HepG2 (cell line): ENCODE data around the gene HSD3B7. TPM values are rescaled to one million over a fixed set of nuclear protein-coding genes. Genes with fewer than 3 reads are reported as not detected.

Experiments
- ARID5B ChIP-seq: IDR thresholded peaks from 2 replicates; pipeline ENCODE4 v1.4.0; 2020; ENCODE audit warnings: mild to moderate bottlenecking, missing genetic modification reagents
- CAMTA2 ChIP-seq: sonication (generic); formaldehyde crosslinking; IDR thresholded peaks from 2 replicates; pipeline ENCODE4 v1.4.0; 2020; ENCODE audit warnings: mild to moderate bottlenecking, missing genetic modification reagents, borderline replicate concordance
- DPF2 ChIP-seq: sonication (generic); formaldehyde crosslinking; IDR thresholded peaks from 2 replicates; pipeline ENCODE4 v1.4.0; 2020; ENCODE audit warnings: mild to moderate bottlenecking, low read depth, missing genetic modification reagents, borderline replicate concordance
- FOSL2 ChIP-seq: sonication (generic); formaldehyde crosslinking; IDR thresholded peaks from 2 replicates; pipeline ENCODE4 v1.4.0; 2020; ENCODE audit warnings: missing genetic modification reagents
- FOXA1 ChIP-seq, 2 experiments: fragments of 450-650 bp in 1 of 2; sonication (generic) in 1 of 2; formaldehyde crosslinking in 1 of 2; IDR thresholded peaks; 2 replicates each; pipeline versions ENCODE4 v1.4.0 to v1.6.1; 2016 to 2020; ENCODE audit warnings: missing genetic modification reagents in 1 of 2
- HDAC1 ChIP-seq: sonication (generic); formaldehyde crosslinking; IDR thresholded peaks from 2 replicates; pipeline ENCODE4 v1.5.1; 2020; ENCODE audit warnings: mild to moderate bottlenecking, missing genetic modification reagents
- HMG20A ChIP-seq: IDR thresholded peaks from 2 replicates; pipeline ENCODE4 v1.6.1; 2016; ENCODE audit warnings: borderline replicate concordance
- MAF1 ChIP-seq: sonication (generic); formaldehyde crosslinking; IDR thresholded peaks from 2 replicates; pipeline ENCODE4 v1.5.0; 2020; ENCODE audit warnings: missing genetic modification reagents, borderline replicate concordance
- MLLT10 ChIP-seq: sonication (generic); formaldehyde crosslinking; IDR thresholded peaks from 2 replicates; pipeline ENCODE4 v1.4.0; 2020; ENCODE audit warnings: missing genetic modification reagents
- NCOA1 ChIP-seq: sonication (generic); formaldehyde crosslinking; IDR thresholded peaks from 2 replicates; pipeline ENCODE4 v1.9.0; 2021; ENCODE audit warnings: missing genetic modification reagents
- NONO ChIP-seq, 2 experiments: fragments of 450-650 bp in 1 of 2; sonication (generic) in 1 of 2; formaldehyde crosslinking in 1 of 2; IDR thresholded peaks in 1 of 2; conservative IDR thresholded peaks in 1 of 2; 2 replicates each; pipeline versions ENCODE4 v1.6.1 to v1.8.0; 2017 to 2022; ENCODE audit warnings: mild to moderate bottlenecking in 1 of 2, missing genetic modification reagents in 1 of 2, moderate library complexity in 1 of 2
- SALL1 ChIP-seq: sonication (generic); formaldehyde crosslinking; IDR thresholded peaks from 2 replicates; pipeline ENCODE4 v1.8.0; 2022; ENCODE audit warnings: mild to moderate bottlenecking, missing genetic modification reagents
- ZNF224 ChIP-seq: sonication (generic); formaldehyde crosslinking; IDR thresholded peaks from 2 replicates; pipeline ENCODE4 v1.5.0; 2020; ENCODE audit warnings: mild to moderate bottlenecking, missing genetic modification reagents
- ZNF354B ChIP-seq: sonication (generic); formaldehyde crosslinking; IDR thresholded peaks from 2 replicates; pipeline ENCODE4 v1.8.0; 2022; ENCODE audit warnings: mild to moderate bottlenecking, missing genetic modification reagents
- ZNF431 ChIP-seq: sonication (generic); formaldehyde crosslinking; IDR thresholded peaks from 2 replicates; pipeline ENCODE4 v1.9.0; 2022; ENCODE audit warnings: missing genetic modification reagents, low read depth, mild to moderate bottlenecking, borderline replicate concordance
- ZNF501 ChIP-seq: sonication (generic); formaldehyde crosslinking; IDR thresholded peaks from 2 replicates; pipeline ENCODE4 v1.5.1; 2020; ENCODE audit warnings: mild to moderate bottlenecking, moderate library complexity, missing genetic modification reagents
- ZNF569 ChIP-seq: sonication (generic); formaldehyde crosslinking; IDR thresholded peaks from 2 replicates; pipeline ENCODE4 v1.5.0; 2020; ENCODE audit warnings: mild to moderate bottlenecking, missing genetic modification reagents, moderate library complexity, borderline replicate concordance
- ZNF629 ChIP-seq: sonication (generic); formaldehyde crosslinking; conservative IDR thresholded peaks from 2 replicates; pipeline ENCODE4 v1.5.0; 2020; ENCODE audit warnings: missing genetic modification reagents
- ZSCAN30 ChIP-seq: sonication (generic); formaldehyde crosslinking; IDR thresholded peaks from 2 replicates; pipeline ENCODE4 v1.5.0; 2020; ENCODE audit warnings: mild to moderate bottlenecking, missing genetic modification reagents
- polyA plus RNA-seq, 8 experiments: library from polyadenylated mRNA; depleted of rRNA in 3 of 8; stranded (reverse) in 7 of 8; unstranded in 1 of 8; fragments of >200 nt; fragmentation: Illumina TruSeq in 4 of 8; extraction: Trizol in 4 of 8; gene quantifications; 2 replicates each; pipeline versions ENCODE4 v1.2.1 to v1.2.3, GENCODE V29; 2011 to 2016; ENCODE audit warnings: low read depth in 4 of 8, missing spikeins in 1 of 8, mixed read lengths in 1 of 8; ENCODE audit not compliant: insufficient read depth in 1 of 8
- total RNA-seq, 5 experiments: library from RNA; depleted of rRNA; stranded (reverse); fragments of >200 nt; fragmentation: Illumina TruSeq; extraction: Trizol; gene quantifications; 2 replicates each; pipeline ENCODE4 v1.2.3, GENCODE V29; 2016; ENCODE audit warnings: low read depth in 1 of 5
- TF ChIP-seq, protein P1 (sequence below): IDR thresholded peaks from 2 replicates; pipeline ENCODE4 v1.6.1; 2018; ENCODE audit warnings: missing genetic modification reagents
- TF ChIP-seq, protein P2 (sequence below): sonication (generic); formaldehyde crosslinking; IDR thresholded peaks from 2 replicates; pipeline ENCODE4 v1.4.0; 2020; ENCODE audit warnings: missing genetic modification reagents, mild to moderate bottlenecking, borderline replicate concordance

HSD3B7 gene
- total and polyA plus RNA-seq, 2 of the 13 experiments (the other 11 are each of a cell fraction or from before 2014, with no cell fraction given), result 32.9 to 69.7 TPM

DNA sequence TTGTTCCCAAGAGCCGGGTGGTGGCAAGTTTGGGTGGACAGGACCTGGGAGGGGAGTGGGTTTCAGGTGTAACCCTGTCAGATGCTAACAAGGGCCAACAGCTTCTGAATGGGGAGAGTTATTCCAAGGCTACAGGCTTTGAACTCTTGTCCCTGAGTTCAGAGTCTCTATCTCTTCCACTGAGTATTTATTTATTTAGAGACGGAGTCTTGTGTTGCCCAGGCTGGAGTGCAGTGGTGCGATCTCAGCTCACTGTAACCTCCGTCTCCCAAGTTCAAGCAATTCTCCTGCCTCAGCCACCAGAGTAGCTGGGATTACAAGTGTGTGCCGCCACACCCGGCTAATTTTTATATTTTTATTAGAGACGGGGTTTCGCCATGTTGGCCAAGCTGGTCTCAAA lies 30.0 kb upstream of the HSD3B7 start (continued):
- TF ChIP-seq, protein P1, sequence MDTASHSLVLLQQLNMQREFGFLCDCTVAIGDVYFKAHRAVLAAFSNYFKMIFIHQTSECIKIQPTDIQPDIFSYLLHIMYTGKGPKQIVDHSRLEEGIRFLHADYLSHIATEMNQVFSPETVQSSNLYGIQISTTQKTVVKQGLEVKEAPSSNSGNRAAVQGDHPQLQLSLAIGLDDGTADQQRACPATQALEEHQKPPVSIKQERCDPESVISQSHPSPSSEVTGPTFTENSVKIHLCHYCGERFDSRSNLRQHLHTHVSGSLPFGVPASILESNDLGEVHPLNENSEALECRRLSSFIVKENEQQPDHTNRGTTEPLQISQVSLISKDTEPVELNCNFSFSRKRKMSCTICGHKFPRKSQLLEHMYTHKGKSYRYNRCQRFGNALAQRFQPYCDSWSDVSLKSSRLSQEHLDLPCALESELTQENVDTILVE (CRISPR knock-in tag), result 0 out of 2 replicates have a peak, but pooled peaks have one; percentile 2
- no peak for TF ChIP-seq ZSCAN30
- TF ChIP-seq ARID5B (CRISPR knock-in tag), result peak; percentile 82
- 0 out of 2 replicates have a peak, but pooled peaks have one; percentile 14 for TF ChIP-seq FOSL2
- TF ChIP-seq SALL1 (CRISPR knock-in tag), result peak; percentile 56
- peak; percentile 68; the same call in 1 of the 2 replicates for TF ChIP-seq ZNF224 (CRISPR knock-in tag)
- TF ChIP-seq ZNF501 (CRISPR knock-in tag), result no peak
- TF ChIP-seq ZNF431, result 0 out of 2 replicates have a peak, but pooled peaks have one; percentile 22
- peak; percentile 27; the same call in 1 of the 2 replicates for TF ChIP-seq HMG20A (CRISPR knock-in tag)
- 0 out of 2 replicates have a peak, but pooled peaks have one; percentile 30 for TF ChIP-seq DPF2
- TF ChIP-seq ZNF569 (CRISPR knock-in tag), result no peak
- no peak for TF ChIP-seq FOXA1 (IDR thresholded peaks at IDR 0.05)
- 0 out of 2 replicates have a peak, but pooled peaks have one; percentile 16 for TF ChIP-seq FOXA1 (CRISPR knock-in tag; IDR thresholded peaks at IDR 0.05)
- no peak for TF ChIP-seq CAMTA2 (CRISPR knock-in tag)
- TF ChIP-seq ZNF629 (CRISPR knock-in tag), result 0 out of 2 replicates have a peak, but pooled peaks have one; percentile 21
- no peak for TF ChIP-seq MLLT10
- TF ChIP-seq, protein P2, sequence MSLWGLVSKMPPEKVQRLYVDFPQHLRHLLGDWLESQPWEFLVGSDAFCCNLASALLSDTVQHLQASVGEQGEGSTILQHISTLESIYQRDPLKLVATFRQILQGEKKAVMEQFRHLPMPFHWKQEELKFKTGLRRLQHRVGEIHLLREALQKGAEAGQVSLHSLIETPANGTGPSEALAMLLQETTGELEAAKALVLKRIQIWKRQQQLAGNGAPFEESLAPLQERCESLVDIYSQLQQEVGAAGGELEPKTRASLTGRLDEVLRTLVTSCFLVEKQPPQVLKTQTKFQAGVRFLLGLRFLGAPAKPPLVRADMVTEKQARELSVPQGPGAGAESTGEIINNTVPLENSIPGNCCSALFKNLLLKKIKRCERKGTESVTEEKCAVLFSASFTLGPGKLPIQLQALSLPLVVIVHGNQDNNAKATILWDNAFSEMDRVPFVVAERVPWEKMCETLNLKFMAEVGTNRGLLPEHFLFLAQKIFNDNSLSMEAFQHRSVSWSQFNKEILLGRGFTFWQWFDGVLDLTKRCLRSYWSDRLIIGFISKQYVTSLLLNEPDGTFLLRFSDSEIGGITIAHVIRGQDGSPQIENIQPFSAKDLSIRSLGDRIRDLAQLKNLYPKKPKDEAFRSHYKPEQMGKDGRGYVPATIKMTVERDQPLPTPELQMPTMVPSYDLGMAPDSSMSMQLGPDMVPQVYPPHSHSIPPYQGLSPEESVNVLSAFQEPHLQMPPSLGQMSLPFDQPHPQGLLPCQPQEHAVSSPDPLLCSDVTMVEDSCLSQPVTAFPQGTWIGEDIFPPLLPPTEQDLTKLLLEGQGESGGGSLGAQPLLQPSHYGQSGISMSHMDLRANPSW, result 0 out of 2 replicates have a peak, but pooled peaks have one; percentile 27
- TF ChIP-seq ZNF354B (CRISPR knock-in tag), result 0 out of 2 replicates have a peak, but pooled peaks have one; percentile 1
- TF ChIP-seq NCOA1 (CRISPR knock-in tag), result no peak
- TF ChIP-seq HDAC1 (CRISPR knock-in tag), result peak; percentile 48; the same call in 1 of the 2 replicates
- no peak for TF ChIP-seq NONO (IDR thresholded peaks at IDR 0.05)
- TF ChIP-seq NONO (CRISPR knock-in tag; conservative IDR thresholded peaks at IDR 0.05), result 0 out of 2 replicates have a peak, but pooled peaks have one; percentile 22
- no peak for TF ChIP-seq MAF1
